COLO668 (cell line): ENCODE measurements around the gene CT45A9.
"Not testable (repeated sequence)": the region's sequence is repeated elsewhere in the genome, so short reads cannot be mapped to it uniquely, and the experiment has no call there.

Source experiments
- DNase-seq: peaks from one replicate; lab custom pipeline; 2025; ENCODE audit not compliant: unreplicated experiment; lab: John Stamatoyannopoulos, UW

The CT45A9 gene

GRCh38 chrX:135871712-135872111 is at the start of gene CT45A9:
TSS of gene CT45A9 (minus strand) at chrX:135871812. CDS start at chrX:135868061, 3,751 bp downstream.
- DNase-seq = not testable (repeated sequence)

- not testable (repeated sequence) for DNase-seq
These were observed 48.9 kb upstream of the CT45A9 start for GRCh38 chrX:135920516-135920915.

- no peak for DNase-seq
These were observed 42.8 kb upstream of the CT45A9 start for GRCh38 chrX:135914404-135914803.

GRCh38 chrX:135910251-135910650 is 38.6 kb upstream of the CT45A9 start:
- no peak for DNase-seq

- DNase-seq = no peak
These were observed 21.7 kb upstream of the CT45A9 start, which contains the start of the genes CT45A10 and SAGE1 for GRCh38 chrX:135893294-135893817. TSS of gene CT45A10 (minus strand) at chrX:135893444. CDS start at chrX:135885344, 8,100 bp downstream. TSS of gene SAGE1 (plus strand) at chrX:135893716. CDS start at chrX:135896243, 2,527 bp downstream.

GRCh38 chrX:135892781-135893180 is 21.2 kb upstream of the CT45A9 start:
- DNase-seq = no peak

- no peak for DNase-seq
These were observed 18.5 kb upstream of the CT45A9 start for GRCh38 chrX:135890087-135890585.

- peak; percentile 17 for DNase-seq
These were observed 17.4 kb upstream of the CT45A9 start for GRCh38 chrX:135888976-135889375.

- DNase-seq = not testable (repeated sequence)
These were observed 16.6 kb upstream of the CT45A9 start for GRCh38 chrX:135888230-135888629.

- DNase-seq = not testable (repeated sequence)
These were observed 11.1 kb upstream of the CT45A9 start for GRCh38 chrX:135882741-135883140.

- DNase-seq = not testable (repeated sequence)
These were observed 17.2 kb downstream of the CT45A9 start, which contains the start of gene CT45A8 for GRCh38 chrX:135854438-135854837. TSS of gene CT45A8 (minus strand) at chrX:135854538. CDS start at chrX:135850783, 3,755 bp downstream.

- DNase-seq = not testable (repeated sequence)
These were observed 34.4 kb downstream of the CT45A9 start, which contains the start of gene CT45A7 for GRCh38 chrX:135837180-135837579. TSS of gene CT45A7 (minus strand) at chrX:135837280. CDS start at chrX:135833533, 3,747 bp downstream.

GRCh38 chrX:135819912-135820311 is 51.7 kb downstream of the CT45A9 start, which contains the start of gene CT45A2:
TSS of gene CT45A2 (minus strand) at chrX:135820012. CDS start at chrX:135816265, 3,747 bp downstream.
- DNase-seq = not testable (repeated sequence)
